ENCODE results near the gene SDHAF2.

GRCh38 chr11:61415381-61415780 lies 14.5 kb upstream of the SDHAF2 start:
- TF ChIP-seq, protein P1, sequence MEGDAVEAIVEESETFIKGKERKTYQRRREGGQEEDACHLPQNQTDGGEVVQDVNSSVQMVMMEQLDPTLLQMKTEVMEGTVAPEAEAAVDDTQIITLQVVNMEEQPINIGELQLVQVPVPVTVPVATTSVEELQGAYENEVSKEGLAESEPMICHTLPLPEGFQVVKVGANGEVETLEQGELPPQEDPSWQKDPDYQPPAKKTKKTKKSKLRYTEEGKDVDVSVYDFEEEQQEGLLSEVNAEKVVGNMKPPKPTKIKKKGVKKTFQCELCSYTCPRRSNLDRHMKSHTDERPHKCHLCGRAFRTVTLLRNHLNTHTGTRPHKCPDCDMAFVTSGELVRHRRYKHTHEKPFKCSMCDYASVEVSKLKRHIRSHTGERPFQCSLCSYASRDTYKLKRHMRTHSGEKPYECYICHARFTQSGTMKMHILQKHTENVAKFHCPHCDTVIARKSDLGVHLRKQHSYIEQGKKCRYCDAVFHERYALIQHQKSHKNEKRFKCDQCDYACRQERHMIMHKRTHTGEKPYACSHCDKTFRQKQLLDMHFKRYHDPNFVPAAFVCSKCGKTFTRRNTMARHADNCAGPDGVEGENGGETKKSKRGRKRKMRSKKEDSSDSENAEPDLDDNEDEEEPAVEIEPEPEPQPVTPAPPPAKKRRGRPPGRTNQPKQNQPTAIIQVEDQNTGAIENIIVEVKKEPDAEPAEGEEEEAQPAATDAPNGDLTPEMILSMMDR (IDR thresholded peaks at IDR 0.05; ENCODE audit: poor library complexity) = no peak
- TF ChIP-seq EZH2 (IDR thresholded peaks at IDR 0.05; ENCODE audit: borderline replicate concordance) = no peak
- no peak for TF ChIP-seq EZH2phosphoT487 (IDR thresholded peaks at IDR 0.05; ENCODE audit: low read depth, severe bottlenecking, unreplicated experiment)

All from hepatocyte (in vitro differentiated cells).